Measurements from ENCODE around the gene CHD1L.

DNA sequence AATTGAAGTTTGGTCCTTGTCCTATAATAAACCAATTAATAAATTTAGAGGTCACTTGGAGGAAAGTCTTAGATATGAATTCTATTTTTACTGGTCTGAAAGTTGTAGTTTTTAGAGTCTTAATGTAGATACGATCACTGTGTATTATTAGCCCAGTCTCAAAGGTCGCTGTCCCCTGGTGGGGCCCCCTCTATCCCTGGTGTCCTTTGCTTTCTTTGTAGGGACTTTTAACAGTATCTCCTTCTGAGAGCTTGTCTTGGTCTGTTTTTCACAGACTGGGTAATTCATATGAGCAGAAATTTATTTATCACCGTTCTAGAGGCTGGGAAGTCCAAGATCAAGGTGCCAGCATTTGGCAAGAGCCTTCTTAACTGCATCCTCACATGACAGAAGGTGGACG is 18.5 kb downstream of the CHD1L start:
- TF ChIP-seq, protein P1, sequence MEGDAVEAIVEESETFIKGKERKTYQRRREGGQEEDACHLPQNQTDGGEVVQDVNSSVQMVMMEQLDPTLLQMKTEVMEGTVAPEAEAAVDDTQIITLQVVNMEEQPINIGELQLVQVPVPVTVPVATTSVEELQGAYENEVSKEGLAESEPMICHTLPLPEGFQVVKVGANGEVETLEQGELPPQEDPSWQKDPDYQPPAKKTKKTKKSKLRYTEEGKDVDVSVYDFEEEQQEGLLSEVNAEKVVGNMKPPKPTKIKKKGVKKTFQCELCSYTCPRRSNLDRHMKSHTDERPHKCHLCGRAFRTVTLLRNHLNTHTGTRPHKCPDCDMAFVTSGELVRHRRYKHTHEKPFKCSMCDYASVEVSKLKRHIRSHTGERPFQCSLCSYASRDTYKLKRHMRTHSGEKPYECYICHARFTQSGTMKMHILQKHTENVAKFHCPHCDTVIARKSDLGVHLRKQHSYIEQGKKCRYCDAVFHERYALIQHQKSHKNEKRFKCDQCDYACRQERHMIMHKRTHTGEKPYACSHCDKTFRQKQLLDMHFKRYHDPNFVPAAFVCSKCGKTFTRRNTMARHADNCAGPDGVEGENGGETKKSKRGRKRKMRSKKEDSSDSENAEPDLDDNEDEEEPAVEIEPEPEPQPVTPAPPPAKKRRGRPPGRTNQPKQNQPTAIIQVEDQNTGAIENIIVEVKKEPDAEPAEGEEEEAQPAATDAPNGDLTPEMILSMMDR (IDR thresholded peaks at IDR 0.05; ENCODE audit: extremely low read depth in 1 of 2, insufficient read depth in 1 of 2, low read depth in 1 of 2, low read length in 2 of 2): no peak
- TF ChIP-seq POLR2A (IDR thresholded peaks at IDR 0.05; ENCODE audit: low read depth, low read length): no peak
- no peak for TF ChIP-seq POLR2AphosphoS5 (IDR thresholded peaks at IDR 0.05; ENCODE audit: insufficient read depth, low read depth, low read length)
- no peak for TF ChIP-seq JUN (IDR thresholded peaks at IDR 0.05; ENCODE audit: borderline replicate concordance, insufficient read depth, insufficient read length, low read depth)

All from endothelial cell of umbilical vein (primary cell).